GM12872 (cell line): ENCODE results near the gene SAFB.

Source experiments
- TF ChIP-seq, protein P1 (sequence below): IDR thresholded peaks from 3 replicates; pipeline ENCODE4 v1.5.1; 2011; ENCODE audit warnings: low read depth, mild to moderate bottlenecking, low read length, moderate library complexity; ENCODE audit not compliant: insufficient read depth

The SAFB gene

GRCh38 chr19:5632241-5632612 is 9.3 kb downstream of the SAFB start:
- TF ChIP-seq, protein P1, sequence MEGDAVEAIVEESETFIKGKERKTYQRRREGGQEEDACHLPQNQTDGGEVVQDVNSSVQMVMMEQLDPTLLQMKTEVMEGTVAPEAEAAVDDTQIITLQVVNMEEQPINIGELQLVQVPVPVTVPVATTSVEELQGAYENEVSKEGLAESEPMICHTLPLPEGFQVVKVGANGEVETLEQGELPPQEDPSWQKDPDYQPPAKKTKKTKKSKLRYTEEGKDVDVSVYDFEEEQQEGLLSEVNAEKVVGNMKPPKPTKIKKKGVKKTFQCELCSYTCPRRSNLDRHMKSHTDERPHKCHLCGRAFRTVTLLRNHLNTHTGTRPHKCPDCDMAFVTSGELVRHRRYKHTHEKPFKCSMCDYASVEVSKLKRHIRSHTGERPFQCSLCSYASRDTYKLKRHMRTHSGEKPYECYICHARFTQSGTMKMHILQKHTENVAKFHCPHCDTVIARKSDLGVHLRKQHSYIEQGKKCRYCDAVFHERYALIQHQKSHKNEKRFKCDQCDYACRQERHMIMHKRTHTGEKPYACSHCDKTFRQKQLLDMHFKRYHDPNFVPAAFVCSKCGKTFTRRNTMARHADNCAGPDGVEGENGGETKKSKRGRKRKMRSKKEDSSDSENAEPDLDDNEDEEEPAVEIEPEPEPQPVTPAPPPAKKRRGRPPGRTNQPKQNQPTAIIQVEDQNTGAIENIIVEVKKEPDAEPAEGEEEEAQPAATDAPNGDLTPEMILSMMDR, result no peak

DNA sequence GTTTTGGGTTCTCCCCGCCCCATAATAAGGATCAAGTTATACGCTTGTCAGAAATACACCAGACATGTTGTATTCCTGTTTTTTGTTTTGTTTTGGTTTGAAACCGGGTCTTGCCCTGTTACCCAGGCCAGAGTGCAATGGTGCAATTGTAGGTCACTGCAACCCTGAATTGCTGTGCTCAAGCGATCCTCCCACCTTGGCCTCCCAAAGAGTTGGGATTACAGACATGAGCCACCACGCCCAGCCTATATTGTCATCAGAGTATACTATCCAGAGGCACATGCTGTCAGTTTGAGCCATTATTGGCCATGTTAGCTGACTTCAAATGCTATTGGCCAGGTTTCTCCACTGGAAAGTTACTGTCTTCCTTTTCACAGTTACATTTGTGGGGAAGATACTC is 9.8 kb downstream of the SAFB start:
- TF ChIP-seq, protein P1, result no peak

GRCh38 chr19:5635427-5635826 is 12.5 kb downstream of the SAFB start:
- TF ChIP-seq, protein P1, result no peak

DNA sequence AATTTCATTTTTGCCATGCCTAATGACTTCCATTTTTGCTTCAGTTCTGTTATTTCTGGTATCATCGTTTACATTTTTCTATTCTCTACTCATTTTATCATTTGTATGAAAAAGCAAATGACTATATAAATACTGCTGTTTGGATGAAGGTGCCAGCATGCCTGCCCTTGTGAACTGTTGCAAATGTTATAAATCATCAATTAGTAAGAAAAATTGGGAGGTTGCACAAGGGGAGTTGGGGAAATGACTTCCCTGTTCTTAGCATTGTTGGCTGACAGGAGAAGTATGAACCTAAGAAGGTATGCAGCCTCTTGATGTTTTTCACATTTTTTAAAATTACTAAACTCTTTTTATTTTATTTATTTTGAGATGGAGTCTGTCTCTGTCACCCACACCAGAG is 15.1 kb downstream of the SAFB start:
- TF ChIP-seq, protein P1, result no peak

- TF ChIP-seq, protein P1, result no peak
Observed at GRCh38 chr19:5641171-5641570, 18.3 kb downstream of the SAFB start.

DNA sequence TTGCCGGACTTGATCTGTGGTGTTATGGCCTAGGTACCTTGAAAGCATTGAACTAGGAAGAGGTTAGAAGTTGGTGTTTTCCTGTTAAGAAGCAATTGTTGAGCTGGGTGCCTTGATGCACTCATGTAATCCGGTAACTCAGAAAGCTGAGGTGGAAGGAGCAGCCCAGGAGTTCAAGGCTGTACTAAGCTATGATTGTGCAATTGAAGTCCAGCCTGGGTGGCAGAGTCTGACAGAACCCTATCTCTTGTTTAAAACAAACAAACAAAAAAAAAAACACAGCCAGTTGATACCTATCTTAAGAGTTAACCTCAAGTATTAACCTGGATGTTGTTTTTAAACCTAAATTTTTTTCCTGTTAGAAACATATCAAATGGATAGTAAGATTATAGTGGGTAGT is 19.3 kb downstream of the SAFB start:
- TF ChIP-seq, protein P1, result no peak

GRCh38 chr19:5643060-5643459 is 20.2 kb downstream of the SAFB start:
- TF ChIP-seq, protein P1, result no peak

DNA sequence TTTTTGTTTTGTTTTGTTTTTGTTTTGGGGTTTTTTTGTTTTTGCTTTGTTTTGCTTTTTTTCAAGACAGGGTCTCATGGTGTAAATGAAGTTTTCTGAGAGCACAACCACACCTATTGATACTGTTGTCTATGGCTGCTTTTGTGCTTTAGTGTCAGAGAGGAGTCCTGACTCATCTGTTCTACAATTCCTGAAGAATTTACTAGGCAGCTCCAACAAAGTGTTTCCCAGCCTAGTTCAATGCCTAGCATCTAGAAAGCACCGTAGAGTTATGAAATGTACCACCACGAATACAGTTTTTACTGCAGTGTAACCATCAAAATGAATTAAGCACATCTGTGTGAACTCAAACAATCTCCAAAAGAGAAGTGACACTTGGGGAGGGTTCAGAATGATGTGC is 21.2 kb downstream of the SAFB start:
- TF ChIP-seq, protein P1, result no peak
